ENCODE data around the gene SGMS1.

DNA sequence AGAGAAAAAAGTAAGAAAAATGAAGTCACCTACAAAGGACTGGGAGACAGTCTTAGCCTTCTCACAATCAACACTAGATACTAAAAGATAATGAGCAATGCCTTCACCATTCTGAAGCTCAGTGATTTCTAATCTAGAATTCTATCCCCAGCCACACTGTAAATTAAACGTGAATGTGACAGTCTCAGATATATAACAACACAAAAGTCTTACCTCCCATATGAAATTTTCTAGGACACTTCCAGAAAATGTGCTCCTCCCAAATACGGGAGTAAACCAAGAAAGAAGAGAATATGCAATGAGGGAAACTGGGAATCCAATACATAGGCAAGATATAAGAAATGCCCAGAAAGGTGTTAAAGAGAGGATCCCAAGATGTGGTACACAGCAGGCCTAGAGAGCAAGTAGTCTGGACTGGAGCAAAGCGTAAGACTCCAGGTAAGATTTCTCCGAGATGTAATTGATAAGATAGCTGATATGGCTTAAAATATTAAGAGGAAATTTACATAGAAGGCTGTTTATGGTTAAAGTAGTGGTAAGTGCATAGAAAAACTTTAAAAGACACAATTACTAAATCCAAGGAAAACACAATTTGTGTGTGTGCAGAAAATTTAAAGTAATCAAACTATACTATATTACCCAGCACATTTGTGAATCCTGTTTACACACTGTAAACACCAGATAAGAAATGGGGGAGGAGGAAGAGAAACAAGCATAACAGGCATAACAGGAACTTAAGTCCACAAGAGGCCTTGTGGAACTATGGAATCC is 44.1 kb downstream of the SGMS1 start:
- no peak for TF ChIP-seq CTCF (optimal IDR thresholded peaks at IDR 0.05 in 1 of 3, IDR thresholded peaks at IDR 0.05 in 1 of 3, conservative IDR thresholded peaks at IDR 0.05 in 1 of 3; ENCODE audit: extremely low read depth in 1 of 3, insufficient read depth in 2 of 3, low read length in 3 of 3)
- no peak for TF ChIP-seq EZH2 (IDR thresholded peaks at IDR 0.05; ENCODE audit: low read length)
